Kidney capillary endothelial cell (primary cell): ENCODE data around the gene GNAT2.

Experiments
- DNase-seq: peaks from one replicate; pipeline ENCODE4 v3.0.0-alpha.2; 2018; ENCODE audit warnings: low spot score

GNAT2 gene

DNA sequence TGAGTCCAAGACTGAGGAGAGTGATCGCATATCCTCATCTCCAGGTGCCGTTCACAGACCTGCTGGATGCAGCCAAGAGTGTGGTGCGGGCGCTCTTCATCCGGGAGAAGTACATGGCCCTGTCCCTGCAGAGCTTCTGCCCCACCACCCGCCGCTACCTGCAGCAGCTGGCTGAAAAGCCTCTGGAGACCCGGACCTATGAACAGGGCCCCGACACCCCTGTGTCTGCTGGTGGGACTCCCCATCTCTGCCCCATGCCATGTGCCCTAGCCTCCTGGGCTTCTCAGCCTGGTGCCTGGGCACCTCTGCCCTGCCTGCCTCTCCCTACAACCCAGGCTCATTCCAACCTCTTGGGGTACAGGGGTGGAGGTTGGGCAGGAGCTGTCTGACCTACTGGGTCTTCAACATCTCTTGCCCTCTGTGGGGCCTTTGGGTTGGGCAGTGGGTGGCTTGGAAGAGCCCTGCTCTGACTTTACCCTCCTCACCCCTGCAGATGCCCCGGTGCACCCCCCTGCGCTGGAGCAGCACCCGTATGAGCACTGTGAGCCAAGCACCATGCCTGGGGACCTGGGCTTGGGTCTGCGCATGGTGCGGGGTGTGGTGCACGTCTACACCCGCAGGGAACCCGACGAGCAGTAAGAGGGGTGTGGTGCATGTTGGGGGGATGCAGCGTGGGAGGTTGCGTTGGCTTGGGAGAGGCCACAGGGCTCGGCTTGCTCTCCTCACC, 7.4 kb upstream of the GNAT2 start:
- DNase-seq, result no peak

DNA sequence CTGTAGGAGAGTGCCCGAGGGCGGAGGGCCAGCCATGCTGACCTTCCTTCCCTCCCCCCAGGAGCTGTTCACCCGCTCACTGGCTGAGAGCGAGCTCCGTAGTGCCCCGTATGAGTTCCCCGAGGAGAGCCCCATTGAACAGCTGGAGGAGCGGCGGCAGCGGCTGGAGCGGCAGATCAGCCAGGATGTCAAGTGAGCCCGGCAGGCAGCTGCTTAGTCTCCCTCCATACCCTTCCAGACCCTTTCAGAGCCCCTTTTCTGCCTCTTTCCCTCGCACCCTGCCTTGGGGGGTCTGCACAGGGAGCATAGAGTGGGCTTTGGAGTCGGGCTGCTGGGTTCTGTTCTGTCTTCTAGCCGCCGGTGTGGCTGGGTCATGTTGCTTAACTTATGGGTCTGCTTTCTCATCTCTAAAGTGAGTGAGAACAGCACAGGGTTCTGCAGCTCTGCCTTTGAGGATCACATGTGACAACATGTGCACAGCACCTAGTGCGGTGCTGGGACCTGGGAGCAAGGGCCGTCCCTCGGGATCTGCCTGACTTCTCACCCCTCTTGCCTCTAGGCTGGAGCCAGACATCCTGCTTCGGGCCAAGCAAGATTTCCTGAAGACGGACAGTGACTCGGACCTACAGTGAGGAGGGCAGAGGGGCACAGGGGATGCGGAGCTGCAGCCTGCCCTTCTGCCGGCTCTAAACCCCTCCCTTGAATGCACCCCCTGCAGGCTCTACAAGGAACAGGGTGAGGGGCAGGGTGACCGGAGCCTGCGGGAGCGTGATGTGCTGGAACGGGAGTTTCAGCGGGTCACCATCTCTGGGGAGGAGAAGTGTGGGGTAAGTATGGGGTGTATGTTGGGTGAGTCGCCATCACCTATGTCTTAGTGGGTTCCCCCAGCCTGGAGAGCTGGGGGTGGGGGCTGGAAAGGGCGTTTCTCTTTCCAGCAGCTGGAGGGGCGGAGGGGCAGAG, 6.5 kb upstream of the GNAT2 start:
- DNase-seq, result no peak

DNA sequence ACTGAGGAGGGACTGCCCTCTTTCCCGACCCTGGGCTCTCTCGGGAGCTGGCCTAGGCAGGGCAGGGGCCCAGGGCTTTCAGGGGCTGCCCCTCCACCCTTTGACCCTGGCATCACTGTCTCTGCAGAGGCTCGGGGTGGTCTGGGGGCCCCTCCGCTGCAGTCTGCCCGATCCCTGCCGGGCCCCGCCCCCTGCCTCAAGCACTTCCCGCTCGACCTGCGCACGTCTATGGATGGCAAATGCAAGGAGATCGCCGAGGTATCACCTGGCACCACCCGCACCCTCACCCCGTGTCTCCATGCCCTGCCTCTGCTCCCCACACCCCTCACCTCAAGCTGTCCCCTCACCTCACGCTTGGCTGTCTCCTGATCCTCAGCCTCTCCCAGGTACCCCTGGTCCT, 5.8 kb upstream of the GNAT2 start:
- no peak for DNase-seq

DNA sequence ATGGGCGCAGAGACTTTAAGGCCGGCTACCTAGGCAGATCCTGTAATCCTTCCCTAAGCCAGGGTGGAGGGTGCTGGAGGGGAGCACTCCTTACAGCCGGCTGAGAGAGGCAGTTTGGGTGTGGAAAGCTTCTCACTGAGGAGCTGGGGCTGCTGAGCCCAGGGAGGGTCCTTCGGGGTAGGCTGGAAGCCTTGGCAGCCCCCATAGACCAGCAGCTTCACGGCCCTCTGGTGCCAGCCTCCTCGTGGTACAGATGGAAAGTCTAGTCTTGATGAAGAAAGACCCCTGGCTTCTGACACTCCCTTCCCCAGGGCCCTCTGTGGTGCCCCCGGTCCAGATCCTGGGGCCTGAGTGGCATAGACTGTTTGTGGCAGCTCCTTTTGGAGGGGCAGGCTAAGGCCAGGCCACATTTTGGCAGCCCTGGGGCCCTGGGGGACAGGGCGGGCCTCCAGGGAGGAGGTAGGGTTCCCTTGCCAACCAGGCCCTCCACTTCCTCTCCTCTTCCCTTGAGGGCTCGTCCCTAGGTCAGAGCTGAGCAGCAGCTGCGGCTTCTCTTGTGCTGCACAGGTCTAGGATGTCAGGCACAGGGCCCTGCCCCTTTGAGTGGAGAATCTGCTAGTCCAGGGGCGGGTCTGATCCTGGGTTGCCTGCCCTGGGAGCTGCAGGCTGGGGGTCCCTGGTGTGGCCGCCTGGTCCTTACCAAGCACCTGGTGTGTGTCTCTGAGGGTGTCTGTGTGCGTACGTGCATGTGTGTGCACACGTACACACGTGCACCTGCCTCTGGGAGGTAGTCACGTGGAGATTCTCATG, 5.0 kb upstream of the GNAT2 start:
- DNase-seq, result no peak

DNA sequence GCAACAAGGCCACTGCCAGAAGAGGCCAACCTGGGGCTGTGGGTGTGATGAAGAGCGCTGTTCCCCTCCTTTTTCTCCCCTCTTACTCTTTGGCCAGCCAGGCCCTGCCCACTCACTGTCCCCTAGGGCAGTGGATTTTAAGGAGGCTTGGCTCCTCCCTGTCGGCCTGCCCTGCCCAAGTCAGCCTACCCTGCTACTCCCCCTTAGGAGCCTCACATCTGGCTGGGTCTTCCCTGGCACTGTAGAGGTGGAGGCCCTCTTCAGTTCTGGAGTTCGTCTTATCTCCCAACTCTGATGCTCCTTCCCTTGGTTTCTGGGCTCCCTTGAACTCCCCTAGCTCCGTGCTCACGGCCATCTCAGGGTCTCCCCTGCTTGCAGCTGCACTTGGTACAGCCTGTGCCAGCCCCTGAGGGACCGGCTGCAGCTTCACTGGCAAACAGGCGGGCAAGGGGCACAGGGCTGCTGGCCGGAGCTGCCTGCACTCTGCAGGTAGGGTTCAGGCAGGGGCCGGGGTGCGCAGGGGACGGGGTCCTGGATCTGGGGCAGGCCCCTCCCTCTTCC, 4.3 kb upstream of the GNAT2 start:
- DNase-seq, result no peak

DNA sequence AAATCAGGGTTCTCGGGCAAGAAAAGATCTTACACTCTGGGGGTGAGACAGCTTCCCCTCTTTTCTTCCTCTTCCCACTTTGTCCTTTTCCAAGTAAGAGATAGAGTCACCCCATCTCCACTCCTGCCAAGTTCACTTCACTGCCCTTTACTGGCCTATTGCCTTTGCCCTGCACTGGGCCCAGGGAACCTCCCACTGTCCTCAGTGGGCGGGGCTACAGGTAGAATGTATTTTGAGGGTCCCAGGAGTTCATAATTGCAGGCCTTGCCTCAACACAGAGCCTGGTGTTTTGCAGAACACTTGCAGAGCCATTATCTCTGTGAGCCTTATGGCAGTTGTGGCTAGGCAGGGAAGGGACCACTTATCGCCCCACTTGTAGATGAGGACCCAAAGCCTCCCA, 3.5 kb upstream of the GNAT2 start:
- no peak for DNase-seq

DNA sequence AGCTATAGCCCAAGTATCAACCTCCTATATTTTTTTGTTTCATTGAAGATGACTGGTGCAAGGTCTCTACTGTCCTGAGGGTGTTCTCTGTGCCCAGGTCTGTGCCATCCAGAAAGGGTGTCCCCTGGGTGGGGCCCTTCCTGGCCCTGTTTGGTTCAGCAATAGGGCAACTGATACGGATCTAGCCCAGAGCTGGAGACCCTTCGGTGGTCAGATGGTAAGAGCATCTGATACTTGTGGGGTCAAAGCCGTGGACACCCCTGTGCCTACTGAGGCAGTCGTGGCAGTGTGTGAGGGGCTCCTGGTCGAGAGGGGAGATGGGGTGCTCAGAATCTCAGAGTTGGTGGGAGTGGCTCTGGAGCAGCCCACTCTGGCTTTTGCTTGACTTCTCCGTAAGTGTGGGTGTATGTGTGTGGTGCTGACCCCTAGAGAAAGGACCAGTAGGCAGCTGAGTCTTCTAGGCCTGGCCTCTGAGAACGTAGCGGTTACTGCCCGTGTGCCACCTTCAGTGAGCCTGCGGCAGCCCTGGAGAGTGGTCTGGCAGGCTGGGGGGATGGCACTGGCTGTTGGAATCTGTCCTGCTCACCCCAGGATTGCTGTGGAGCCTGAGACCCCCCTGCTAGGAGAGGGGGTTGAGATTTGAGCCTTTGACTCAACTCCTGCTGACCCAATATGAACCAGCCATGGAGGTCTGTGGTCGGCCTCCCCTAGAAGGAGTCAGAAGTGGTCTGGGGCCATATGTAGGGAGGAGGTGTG, 2.9 kb upstream of the GNAT2 start:
- no peak for DNase-seq

DNA sequence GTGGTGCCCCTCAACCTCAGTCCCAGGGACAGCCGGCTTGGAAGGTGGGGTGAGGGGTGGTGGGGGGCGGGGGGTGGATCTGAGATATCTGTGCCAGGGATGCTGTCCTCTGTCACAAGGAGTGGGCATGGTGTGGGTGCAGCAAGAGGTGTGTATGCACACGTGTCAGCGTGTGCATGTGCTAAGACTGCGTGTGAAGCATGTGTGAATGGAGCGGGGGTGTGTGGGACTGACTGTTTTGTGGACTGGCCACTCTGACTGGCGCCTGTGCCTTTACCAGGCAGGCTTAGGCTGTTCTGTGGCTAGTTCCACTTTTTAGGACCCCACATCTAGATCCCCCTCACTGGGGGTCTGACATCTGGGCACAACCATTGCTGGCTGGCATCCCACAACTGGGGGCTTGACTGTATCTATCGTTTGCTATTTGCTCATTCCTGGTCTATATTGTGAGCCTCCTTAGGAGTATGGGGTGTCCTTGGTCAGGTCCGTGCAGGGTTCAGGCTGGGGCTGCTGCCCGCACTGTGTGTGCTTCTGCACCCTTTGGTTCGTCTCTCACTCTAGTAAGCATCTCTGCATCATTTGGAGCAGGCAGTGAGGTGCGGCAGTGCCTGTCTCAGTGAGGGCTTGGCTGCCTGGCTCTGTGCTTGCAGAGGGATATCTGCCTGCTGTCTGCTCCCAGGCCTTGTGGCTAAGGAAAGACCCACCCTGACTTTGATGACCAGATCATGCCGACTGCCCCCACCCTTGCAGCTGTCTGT, 2.1 kb upstream of the GNAT2 start:
- DNase-seq, result no peak

DNA sequence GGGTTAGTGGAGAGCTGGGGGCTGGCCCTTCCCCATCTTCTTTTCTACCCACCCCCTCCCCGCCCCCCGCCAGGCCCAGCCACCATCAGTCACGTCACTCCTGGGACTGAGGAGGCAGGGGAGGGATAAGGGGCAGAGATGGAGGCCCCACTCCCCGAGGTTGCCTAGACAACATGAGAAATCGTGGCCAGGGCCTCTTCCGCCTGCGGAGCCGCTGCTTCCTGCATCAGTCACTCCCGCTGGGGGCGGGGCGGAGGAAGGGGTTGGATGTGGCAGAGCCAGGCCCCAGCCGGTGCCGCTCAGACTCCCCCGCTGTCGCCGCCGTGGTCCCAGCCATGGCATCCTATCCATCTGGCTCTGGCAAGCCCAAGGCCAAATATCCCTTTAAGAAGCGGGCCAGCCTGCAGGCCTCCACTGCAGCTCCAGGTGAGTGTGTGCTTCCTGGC, 1.4 kb upstream of the GNAT2 start:
- peak; percentile 96 for DNase-seq

DNA sequence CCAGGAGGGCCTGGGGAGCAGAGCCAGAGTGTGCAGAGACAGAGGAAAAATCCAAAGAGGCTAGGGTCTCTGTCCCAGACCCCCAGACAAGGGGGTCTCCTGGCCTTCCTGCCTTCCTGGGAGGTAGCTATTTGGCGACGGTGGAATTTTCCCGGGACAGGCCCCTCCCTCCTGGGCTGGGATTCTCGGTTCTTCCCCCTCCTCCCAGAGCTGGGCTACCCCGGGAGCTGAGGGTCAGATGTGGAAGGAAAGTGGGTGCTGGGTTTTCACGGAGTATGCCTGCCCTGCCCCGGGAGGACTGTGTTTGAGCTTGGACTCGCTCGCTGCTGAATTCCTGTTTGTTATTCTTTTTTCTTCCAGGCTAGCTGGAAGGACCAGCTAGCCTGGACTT, 980 bp upstream of the GNAT2 start:
- no peak for DNase-seq

DNA sequence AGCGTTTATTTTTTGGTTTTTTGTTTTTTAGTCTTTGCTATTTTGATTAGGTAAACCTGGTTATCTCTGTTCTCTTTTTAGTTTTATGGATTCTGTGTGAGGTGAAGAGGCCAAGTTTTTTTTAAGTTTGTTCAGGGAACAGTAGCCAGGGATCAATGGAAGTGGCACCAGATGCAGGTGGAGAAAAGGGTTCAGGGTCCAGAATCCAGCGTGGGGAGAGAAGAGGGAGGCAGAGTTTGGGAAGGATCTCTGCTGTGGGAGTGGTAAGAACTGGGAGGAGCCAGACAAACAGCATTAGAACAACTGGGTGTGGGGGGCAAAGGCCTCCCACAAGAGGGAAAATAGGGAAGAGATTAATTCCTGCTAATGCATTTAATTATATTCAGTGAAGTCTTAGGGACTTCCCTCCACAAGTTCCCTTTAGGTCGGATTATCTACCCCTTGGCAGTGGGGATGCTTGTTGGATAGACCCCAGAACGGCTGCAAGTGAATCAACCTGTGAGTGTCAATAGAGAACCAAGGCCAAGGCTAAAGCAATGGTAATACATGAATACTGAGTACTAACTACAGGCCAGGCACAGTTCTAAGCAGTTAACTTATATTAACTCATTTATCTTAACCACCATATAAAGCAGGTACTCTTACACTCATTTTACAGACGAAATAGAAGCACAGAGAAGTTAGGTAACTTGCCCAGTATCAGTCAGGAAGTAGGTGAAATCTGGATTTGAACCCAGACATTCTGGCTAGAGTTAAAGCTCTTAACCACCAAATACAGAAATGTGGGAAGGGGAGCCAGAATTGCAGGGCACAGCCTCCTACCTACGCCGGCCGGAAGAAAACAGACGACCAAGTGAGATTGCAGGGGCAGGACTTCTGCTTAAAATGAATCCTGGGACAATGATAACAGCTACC, 498 bp downstream of the GNAT2 start:
- no peak for DNase-seq

DNA sequence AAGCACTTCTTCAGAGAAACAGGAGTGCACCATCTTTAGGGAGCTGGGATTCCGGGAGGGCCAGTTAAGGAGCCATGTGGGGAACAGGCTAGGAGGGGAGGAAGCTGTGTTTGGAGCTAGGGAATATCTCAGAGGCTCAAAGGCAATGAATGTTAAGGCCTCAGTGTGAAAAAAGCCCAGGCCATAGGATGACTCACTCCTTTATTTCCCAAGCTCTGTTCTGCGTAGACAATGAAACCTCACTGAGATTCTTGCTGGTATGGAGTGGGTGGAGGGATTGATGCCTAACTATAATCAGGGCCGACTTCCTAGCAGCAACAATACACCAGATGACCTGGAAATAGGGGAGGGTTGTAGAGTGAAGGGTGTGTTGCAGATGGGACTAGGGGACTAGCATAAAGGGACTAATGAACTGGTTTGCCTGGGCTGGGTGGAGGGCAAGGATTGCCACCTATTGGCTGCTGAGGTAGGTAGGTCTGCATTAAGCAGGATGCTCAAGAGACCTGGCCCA, 2.1 kb downstream of the GNAT2 start:
- DNase-seq, result peak; percentile 93

DNA sequence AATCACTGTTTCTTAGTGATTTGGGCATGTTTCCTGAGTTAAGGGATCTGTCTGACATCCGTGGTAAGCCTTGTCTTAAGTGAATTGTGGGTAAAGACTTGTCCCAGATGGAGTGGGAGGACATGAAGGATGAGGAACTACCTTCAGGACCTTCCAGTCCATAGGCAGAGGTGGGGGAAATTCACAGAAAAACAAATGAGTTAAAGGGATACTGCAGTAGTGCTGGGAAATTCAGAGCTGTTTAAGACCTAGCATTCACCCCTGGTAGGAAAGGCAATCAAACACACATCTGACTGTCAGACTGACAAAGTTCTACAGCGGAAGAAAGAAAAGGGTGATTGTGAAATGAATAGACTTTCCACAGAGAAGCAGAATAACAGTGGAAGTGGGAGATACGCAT, 3.0 kb downstream of the GNAT2 start:
- DNase-seq, result no peak

DNA sequence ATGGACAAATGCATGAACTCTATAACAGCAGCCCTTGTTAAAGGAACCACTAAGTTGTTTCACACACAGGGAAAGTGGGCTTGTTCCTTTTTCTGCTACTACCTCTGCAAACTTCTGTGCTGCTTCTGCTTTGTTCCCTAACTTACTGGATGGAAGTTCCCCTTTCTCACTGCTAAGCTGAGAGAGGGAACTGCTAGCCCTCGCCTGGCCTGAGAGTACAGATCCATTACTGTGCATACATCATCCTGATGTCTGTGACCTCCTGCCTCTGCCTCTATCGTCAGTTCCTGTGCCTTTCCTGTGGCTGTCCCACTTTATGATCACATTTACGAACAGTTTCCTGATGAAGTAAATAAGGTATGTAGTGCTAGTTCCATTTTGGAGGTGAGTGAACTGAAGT, 3.5 kb downstream of the GNAT2 start:
- peak; percentile 84 for DNase-seq

DNA sequence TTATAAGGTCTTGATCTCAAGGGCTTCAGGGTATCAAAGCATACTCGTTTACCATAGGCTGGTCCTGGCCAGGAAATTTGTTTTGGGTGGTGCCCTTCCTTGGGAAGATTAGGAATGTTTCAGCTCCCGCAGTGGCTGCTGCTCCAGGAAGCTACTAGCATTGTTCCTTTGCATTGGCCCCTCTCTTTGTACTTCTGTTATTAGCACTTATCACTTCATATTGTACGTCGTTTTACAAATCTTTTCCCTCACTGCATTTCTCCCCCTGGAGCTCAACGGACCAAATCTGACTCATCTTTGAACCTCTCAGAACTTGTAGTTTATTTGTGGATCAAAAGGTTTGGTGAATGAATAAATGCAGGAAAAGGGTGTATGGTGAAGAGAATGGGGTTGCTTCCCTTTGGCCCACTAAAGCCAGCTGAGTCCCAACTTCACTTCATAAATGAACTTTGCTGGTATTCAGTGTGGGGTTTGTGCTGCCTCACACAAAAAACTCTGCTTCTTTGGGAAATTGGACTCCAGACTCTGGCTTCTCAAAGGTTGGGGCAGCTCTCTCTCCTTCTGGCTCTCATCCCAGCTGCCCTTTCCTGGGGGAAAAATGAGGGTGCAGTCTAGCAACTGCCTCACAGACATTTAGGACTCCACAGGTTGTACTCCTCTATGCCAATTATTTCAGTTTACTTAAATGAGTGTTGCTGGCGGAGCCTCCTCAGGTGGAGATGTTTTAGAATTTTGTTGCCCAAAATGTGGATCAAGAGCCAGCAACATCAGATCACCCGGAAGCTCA, 5.9 kb downstream of the GNAT2 start:
- DNase-seq, result no peak

DNA sequence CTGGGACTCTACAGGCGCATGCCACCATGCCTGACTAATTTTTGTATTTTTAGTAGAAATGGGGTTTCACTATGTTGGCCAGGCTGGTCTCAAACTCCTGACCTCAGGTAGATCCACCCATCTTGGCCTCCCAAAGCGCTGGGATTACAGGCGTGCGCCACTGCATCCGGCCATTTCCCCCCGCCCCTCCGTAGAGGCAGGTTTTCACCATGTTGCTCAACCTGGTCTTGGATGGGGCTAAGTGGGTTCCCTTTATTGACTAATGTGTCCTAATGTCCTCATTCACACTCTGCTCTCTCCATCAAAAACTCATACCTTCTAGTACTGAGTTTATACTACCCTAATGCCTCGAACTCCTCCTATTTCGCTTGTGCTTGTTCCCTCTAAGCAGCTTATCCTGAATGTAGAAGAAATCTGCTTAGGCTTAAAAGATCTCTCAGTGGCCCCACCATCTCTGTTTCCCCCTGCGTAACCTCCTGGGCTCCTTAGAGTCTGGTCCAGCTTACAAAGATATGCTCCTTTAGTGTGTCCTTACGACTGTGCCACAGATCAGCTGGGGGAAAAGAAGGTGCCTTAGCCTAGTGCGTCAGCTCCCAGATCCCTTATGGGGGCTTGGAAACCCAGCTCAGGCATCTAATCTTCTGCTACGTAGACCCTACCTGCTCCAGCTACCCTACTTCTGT, 8.0 kb downstream of the GNAT2 start:
- no peak for DNase-seq

DNA sequence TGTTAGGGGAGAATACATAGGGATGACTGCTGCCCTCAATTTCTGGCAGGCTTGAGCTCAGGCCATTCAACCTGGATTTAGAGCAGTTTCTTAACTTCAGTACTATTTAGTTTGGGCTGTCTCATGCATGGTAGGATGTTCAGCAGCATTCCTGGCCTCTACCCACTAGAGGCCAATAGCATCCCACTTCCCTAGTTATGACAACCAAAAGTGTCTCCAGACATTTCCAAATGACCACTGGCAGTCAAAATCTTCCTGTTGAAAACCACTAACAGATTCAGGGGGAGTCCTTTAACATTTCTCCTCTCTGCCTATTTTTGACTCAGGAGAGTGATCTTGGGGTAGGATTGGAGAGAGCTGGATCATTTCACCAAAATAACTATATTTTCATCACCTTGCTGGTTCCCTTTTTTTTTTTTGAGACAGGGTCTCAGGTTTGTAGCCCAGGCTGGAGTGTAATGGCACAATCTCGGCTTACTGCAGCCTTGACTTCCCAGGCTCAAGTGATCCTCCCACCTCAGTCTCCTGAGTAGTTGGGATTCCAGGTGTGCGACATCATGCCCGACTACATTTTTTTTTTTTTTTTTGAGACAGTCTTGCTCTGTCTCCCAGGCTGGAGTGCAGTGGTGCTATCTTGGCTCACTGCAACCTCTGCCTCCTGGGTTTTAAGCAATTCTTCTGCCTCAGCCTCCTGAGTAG, 8.7 kb downstream of the GNAT2 start:
- DNase-seq, result no peak
